AG04449 (cell line): Measurements from ENCODE around the gene HRH4.

Experiments used
- CTCF ChIA-PET: fragments of 350-600 bp; formaldehyde crosslinking; extraction: SDS; loops from one replicate; lab custom pipeline; 2021; ENCODE audit warnings: antibody characterized with exemption; lab: Yijun Ruan, JAX
- POLR2A ChIA-PET: fragments of 400-600, 350-600 bp; formaldehyde crosslinking; extraction: SDS; loops from one replicate; lab custom pipeline; 2020; ENCODE audit warnings: antibody characterized with exemption, inconsistent platforms; lab: Yijun Ruan, JAX
- DNase-seq: peaks from one replicate; pipeline ENCODE4 v3.0.0-alpha.2; 2010; ENCODE audit warnings: low read depth, low spot score
- H3K4me3 ChIP-seq: 2 replicates; pipeline ENCODE4 v1.5.1; 2011; ENCODE audit warnings: low read depth, mild to moderate bottlenecking, control low read depth, low read length
- CTCF ChIP-seq: IDR thresholded peaks from one replicate; pipeline ENCODE4 v1.5.1; 2011; ENCODE audit warnings: mild to moderate bottlenecking, moderate library complexity, low read length, control low read depth, inconsistent platforms; ENCODE audit not compliant: insufficient read depth; ENCODE audit errors: missing control alignments

The HRH4 gene

GRCh38 chr18:24500766-24501165 is 40.3 kb downstream of the HRH4 start:
- POLR2A ChIA-PET = no interaction called here
- no peak for DNase-seq
- CTCF ChIA-PET = interaction anchor here (1.6 to 10.0 kb wide), 2 partner anchors 14 to 226 kb away, joined by 4 to 96 read pairs; no protein-coding TSS in a partner anchor
- TF ChIP-seq CTCF = no peak
- H3K4me3 ChIP-seq = no peak overlapping the region

DNA sequence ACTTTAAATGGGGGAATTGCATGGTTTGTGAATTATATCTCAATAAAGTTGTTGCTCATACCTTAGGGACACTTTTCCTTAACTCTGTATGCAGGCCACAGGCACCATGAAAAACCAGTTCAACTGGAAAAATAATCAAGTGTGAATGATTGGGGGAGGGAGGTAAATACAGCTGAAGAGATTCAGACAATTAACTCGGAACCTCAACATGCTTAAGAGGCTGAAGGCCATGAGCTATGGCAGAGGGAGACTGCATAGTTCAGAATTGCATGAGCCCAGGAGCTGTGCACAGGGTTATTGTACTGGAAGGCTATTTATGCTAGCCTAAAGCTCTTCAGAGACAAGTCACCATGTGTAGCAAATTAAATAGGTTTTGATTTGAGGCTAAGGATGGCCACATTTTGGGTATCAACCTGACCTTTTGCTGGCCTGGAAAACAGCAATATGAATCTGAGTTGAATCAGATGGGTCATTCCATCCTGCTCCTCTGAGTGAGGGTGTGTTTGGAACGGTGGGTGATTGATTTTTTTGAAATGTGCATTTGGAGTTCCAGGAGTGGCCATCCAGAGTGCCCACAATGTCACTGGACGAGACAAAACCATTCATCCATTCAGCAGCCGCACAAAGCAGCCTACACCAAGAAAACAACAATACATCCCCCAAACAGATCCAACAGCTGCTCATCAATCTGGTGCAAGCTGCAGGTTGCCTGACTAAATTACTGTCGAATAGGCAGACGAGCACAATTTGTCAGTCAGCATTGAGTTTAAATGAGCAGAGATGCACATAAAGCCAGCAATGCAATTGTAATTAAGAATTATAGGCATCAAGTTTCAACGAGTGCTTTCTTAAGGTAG is 42.5 kb downstream of the HRH4 start:
- ChIA-PET CTCF (interaction anchor here (10.0 kb wide), 1 partner anchor 16 kb away, joined by 96 read pairs; no protein-coding TSS in a partner anchor), POLR2A (no interaction called here)
- H3K4me3 ChIP-seq = no peak overlapping the region
- DNase-seq = no peak
- TF ChIP-seq CTCF = no peak

DNA sequence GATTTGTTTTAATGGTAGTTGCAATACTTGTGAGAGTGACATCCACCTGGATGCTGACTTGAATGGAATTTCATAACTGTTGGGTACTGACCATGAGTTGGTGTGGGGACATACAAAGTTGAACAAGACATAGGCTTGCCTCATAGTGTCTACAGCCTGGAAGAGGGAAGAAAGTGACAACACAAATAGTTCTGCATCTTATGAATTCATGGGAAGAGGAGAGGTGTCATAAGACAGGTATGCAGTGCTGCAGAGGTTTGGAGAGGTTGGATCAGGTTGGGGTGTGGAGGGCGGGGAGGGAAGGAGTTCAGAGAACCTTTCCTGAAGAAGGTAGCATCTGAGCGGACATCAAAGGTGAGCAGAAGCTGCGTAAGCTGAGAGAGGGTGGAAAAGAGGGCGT is 44.0 kb downstream of the HRH4 start:
- H3K4me3 ChIP-seq = no peak overlapping the region
- no peak for TF ChIP-seq CTCF
- no peak for DNase-seq
- ChIA-PET CTCF (interaction anchor here (0.7 to 3.2 kb wide), 2 partner anchors 15 to 230 kb away, joined by 3 to 22 read pairs; no protein-coding TSS in a partner anchor), POLR2A (no interaction called here)

GRCh38 chr18:24506175-24506574 is 45.7 kb downstream of the HRH4 start:
- ChIA-PET CTCF (interaction anchor here (3.2 kb wide), 1 partner anchor 17 kb away, joined by 22 read pairs; no protein-coding TSS in a partner anchor), POLR2A (no interaction called here)
- no peak for DNase-seq
- no peak for TF ChIP-seq CTCF
- no peak overlapping the region for H3K4me3 ChIP-seq

DNA sequence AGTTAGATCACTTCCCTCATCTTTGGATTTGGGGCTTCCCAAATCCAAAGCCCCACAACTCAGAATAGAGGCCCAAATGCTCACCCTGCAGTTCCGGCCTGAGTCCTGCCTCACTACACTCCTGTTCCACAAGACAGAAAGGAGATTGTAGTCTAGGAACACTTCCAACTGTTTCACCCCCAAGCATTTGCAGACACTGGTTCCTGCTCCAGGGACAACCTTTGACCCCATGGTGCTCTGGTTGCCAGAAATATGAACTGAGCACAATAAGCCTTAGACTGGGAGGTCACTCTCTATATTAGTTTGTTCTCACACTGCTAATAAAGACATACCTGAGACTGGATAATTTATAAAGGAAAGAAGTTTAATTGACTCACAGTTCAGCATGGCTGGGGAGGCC is 49.0 kb downstream of the HRH4 start:
- H3K4me3 ChIP-seq = no peak overlapping the region
- no peak for TF ChIP-seq CTCF
- POLR2A ChIA-PET = no interaction called here
- no peak for DNase-seq
- CTCF ChIA-PET = no interaction called here

GRCh38 chr18:24514439-24514838 is 54.0 kb downstream of the HRH4 start:
- POLR2A ChIA-PET = no interaction called here
- DNase-seq = no peak
- CTCF ChIA-PET = no interaction called here
- peak; percentile 16 for TF ChIP-seq CTCF
- H3K4me3 ChIP-seq = no peak overlapping the region
